RPMI7951 (cell line): Measurements from ENCODE around the gene C1orf115. TPM values are rescaled to one million over a fixed set of nuclear protein-coding genes. Genes with fewer than 3 reads are reported as not detected.
A peak's percentile ranks its signal among the peaks of the same experiment; 100 is the strongest.
"Not testable (repeated sequence)": the region's sequence is repeated elsewhere in the genome, so short reads cannot be mapped to it uniquely, and the experiment has no call there.

Source experiments
- DNase-seq: peaks from one replicate; pipeline ENCODE4 v3.0.0-alpha.2; 2012; ENCODE audit warnings: low read depth
- total RNA-seq: library from RNA; depleted of rRNA; stranded (reverse); fragments of >200 nt; shearing (Covaris generic); gene quantifications from 2 replicates; pipeline ENCODE4 v1.2.3, GENCODE V29; 2014; rRNA removed

The C1orf115 gene
- total RNA-seq, 1 experiment from 2014 or later: 0.72 TPM

DNA sequence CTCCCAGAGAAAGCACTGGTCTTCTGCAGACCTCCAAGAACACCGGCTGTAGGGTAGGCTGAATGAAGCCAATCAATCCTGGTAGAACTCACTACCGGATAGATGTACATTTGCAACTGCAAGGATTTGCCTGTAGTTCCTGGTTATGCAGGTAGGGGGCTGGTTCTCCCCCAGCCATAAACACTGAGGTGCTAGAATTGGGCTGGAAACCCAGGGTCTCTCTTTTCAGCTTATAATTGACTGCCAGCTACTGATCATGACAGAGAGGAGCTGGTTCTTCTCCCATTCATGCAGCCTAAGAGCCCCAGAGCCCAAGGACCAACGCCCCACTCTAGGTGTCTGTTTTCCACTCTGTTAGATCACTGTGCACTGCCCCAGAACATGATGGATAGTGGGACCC is 36.5 kb downstream of the C1orf115 start:
- no peak for DNase-seq

DNA sequence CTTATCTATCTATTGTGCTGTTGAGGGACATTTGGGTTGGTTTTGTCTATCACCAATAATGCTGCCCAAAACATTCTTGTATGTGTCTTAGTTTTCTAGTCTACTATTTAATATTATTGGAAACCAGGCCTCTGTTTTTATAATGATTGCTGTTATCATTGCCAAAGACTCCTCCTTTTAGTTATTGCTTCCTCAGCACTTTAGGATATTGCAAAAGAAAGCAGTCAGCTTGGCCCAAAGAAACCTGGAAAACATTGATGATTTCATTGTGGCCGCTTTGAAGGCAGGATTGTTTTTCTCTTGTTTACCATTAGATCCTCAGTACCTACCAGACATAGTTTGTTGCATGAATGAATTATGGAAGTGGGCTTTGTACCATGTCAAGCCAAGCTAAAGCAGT is 37.4 kb downstream of the C1orf115 start:
- DNase-seq: no peak

DNA sequence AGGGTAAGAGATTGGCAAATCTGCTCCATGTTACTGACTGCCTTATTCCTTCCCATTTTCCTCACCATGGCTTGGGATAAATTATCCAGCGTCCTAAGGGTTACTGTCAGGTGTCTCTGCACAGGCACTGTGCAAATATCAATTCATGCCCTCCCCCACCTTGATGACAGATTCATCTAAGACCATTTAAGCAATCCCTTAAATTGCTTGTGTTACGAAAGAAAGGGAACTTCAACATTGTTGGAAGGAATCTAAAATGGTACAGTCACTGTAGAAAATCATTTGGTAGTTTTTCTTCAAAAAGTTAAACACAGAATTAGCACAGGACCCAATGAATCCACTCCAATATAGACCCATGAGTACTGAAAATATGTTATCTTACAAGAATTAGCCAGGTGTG is 40.3 kb downstream of the C1orf115 start:
- no peak for DNase-seq

DNA sequence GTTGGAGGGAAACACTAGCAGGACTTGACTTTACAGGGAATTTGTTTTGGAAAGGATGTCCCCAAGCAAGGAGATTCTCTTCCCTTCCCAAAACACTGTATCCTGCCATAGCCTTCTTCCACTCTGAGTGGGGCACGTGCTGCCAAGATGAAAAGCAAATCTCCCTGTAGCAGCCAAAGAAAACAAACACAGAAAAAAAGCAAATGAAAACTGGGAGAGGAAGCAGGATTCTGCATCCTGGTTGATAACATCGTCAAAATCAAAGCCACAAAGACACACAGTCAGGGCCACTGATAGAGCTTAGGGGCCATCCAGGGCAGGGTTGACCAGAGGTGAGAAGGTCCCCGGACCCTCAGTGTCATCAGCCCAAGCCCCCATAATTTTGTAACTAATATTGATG is 42.0 kb downstream of the C1orf115 start:
- DNase-seq: peak; percentile 13

DNA sequence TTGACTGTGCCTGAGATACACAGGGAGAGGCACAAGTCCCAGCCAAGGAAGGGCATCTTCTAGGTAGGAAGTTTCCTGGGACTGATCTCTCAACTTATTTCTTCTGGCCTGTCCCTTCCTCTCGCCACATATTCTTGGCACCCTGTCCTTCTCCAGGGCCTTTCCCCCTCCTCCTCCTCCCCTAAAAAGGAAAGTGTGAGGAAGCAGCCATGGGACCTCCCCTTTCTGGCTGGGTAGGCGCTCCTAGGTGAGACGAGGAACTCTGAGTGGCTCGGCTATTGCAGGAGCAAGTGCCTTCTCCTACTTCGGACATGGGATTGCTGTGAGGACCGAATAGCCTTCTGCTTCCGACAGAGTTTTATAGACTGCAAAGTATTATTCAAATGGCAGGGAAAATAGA is 42.5 kb downstream of the C1orf115 start:
- peak; percentile 7 for DNase-seq

DNA sequence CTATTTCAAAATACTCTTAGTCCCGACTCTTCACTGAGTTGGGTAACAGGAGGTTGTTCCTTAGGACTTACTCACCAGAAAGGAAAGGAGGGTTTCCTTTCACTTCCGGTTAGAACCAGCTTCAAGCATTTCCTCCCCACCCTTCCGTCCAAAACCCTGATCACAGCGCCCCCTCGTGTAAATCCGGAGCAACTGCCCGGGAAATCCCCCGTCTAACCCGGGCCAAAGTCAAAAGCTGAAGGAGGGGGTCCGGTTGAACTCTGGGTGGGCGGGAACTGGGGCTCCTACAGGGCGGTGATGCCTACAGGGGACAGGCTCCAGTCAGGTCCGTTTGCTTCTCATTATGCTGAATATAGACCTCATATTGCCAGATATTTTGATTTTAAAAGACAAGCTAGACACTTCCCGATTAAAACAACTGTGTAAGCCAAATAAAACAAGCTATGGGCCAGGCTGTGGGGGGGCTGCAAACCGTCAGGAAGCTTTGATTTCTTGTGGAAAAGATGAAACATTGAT is 43.0 kb downstream of the C1orf115 start:
- peak; percentile 82 for DNase-seq

DNA sequence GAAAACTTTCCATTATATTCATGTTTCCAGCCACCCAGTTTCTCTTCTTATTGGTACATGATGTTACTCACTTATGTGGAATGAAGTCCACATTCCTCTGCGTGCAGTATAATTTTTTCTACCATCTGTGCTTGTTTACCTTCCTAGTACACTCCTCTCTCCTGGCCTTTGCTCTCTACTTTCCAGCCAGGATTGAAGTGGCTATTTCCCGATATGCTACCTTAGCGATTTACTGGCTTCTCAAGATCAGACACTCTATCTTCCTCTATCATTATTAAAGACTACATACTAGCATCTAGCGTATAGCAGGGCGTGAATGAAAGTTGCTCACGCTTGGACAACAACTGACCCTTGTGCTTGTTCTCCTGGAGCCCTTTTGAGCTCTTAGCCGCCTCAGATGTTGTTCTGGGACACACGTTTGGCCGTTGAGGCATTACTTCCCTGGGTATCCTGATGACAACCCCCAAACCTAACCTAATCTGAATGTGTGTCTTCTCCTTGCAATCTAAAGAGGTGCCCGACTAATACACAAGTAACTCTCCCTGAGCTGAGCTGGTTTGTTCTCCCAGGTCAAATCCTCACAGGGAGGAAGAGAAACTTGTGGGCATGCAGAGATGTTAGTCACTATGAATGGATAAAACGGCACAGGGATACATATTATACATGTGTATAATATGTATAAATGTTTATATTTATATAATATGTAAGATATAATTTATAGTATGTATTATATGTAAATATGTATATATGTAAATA is 44.6 kb downstream of the C1orf115 start:
- DNase-seq: peak; percentile 55

DNA sequence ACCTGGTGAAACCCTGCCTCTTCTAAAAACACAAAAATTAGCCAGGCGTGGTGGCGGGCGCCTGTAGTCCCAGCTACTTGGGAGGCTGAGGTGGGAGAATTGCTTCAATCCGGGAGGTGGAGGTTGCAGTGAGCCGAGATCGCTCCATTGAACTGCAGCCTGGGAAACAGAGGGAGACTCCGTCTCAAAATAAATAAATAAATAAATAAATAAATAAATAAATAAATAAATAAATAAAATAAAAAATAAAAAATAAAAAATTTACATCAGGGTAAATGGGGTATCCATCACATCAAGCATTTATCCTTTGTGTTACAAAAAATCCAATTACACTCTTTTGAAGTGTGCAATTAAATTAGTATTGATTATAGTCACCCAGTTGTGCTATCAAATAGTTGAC is 46.1 kb downstream of the C1orf115 start:
- DNase-seq: not testable (repeated sequence)

DNA sequence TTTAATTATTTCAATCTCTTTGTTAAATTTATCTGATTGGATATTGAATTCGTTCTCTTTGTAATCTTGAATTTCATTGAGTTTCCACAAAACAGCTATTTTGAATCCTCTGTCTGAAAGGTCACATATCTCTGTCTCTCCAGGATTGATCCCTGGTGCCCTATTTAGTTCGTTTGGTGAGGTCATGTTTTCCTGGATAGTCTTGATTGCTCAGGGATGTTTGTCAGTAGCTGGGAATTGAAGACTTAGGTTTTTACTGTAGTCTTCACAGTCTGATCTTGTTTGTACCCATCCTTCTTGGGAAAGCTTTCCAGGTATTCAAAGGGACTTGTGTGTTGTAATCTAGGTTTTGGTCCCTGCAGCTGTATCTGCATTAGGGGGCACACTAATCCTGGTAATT is 51.2 kb downstream of the C1orf115 start:
- DNase-seq: no peak

DNA sequence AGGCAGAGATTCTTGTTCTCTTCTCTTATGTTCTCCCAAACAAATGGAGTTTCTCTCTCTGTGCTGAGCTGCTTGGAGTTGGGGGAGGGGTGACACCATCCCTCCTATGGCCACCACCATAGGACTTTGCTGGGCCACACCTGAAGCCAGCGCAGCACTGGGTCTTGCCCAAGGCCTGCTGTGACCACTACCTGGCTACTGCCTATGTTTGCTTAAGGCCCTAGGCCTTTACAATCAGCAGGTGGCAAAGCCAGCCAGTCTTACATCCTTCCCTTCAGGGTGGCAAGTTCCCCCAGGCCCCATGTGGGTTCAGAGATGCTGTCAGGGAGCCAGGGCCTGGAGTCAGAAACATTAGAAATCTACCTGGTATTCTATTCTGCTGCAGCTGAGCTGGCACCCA is 51.7 kb downstream of the C1orf115 start:
- DNase-seq: no peak

DNA sequence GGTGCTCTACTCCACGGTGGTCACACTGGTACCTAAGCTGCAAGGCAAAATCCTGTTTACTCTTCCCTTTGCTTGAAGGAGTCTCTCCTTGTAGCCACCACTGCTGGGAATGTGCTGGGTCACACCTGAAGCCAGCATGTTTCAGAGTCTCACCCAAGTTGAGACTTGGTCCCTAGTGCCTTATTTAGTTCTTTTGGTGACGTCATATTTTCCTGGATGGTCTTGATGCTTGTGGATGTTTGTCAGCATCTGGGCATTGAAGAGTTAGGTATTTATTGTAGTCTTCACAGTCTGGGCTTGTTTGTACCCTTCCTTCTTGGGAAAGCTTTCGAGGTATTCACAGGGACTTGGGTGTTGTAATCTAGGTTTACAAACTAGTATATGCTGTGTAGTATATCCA is 52.4 kb downstream of the C1orf115 start:
- DNase-seq: no peak

DNA sequence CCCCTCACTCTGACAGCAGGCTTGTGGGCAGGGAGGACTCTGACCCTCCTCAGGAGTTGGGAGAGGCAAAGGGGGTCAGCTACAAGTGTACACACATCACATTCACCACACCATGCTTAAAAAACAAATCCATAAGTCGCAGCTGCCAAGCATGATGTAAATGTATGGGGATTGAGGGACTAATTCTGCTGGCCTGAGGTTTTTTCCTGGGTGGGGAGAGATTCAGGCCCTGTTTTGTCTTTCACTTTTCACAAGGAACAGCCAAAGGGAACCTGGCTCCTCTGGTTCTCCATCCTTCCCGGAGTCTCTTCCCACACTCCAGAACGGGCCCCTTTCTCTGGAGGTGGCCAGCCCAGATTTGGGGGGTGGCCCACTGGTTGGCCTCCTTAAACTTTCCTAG is 56.7 kb downstream of the C1orf115 start:
- no peak for DNase-seq

DNA sequence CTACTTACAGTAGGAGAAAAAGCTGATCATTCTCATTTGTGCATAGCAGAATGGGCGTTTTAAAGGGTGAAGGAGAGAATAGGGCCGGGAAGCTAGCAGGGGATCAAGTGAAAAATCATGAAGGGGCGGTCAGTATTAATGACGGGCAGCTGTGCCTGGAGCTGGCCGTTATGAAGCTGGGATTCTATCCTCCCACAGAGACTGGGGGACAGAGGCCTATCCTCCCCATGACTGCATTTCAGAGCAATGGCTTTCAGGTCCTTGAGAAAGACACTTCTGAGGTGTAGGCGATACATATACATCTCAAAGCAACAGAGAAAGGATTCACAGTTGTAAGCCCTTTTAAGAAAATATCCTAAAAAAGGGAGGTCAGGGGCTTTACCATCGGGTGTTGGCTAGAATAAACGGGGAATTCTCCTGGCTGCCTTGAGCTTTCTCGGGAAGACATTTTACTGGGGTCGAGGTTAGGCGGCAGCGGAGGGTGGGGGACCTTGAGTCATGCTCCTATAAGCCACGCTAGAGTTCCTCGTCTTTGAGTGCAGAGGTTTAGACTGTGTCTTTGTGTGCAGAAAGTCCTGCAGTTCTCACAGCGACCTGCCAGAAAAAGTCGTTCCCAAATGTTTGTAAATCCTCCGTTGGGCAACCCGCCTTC is 57.4 kb downstream of the C1orf115 start:
- DNase-seq: no peak

DNA sequence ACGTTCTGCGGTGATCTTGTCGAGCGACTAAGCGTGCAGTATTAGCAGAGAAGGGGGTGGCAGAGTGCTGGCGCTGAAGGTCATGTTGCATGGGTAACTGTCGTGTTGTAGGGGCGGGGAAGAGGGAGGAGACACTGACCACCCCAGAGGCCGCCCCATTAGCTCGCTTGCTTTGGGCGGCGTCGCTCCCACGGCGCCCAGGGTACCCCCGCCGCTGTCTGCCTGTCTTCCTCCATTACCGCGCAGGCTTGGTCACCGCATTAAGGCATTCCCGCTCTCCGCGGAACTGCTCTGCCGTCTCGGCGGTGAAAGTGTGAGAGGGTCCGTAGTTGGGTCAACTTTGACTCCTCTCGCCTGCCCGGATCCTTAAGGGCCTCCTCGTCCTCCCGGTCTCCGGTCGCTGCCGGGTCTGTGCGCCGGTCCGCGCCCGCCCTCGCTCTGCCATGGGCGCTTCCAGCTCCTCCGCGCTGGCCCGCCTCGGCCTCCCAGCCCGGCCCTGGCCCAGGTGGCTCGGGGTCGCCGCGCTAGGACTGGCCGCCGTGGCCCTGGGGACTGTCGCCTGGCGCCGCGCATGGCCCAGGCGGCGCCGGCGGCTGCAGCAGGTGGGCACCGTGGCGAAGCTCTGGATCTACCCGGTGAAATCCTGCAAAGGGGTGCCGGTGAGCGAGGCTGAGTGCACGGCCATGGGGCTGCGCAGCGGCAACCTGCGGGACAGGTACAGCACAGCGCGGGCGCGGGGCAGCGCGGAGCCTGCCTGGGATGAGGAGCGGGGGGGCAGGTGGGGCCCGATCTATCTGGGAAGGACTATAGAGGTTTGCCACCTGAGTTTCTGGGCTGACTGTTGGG is 58.1 kb downstream of the C1orf115 start, which contains the start of gene MTARC2:
MTARC2 (plus strand) TSS at position 234 of the 846 bp plus-strand sequence; CDS start at position 444, 210 bp downstream.
- DNase-seq: peak; percentile 81

Other genes starting within 250 kb of the C1orf115 start
- 3.1 and 3.7 TPM in 2 replicates for gene MARK1, start 162.2 kb upstream of the C1orf115 start, total RNA-seq
- gene MTARC2, start 58.0 kb downstream of the C1orf115 start, total RNA-seq: 1.1 and 2.4 TPM in 2 replicates
- gene MTARC1, start 96.5 kb downstream of the C1orf115 start, total RNA-seq: 0.29 TPM in 1 of 2 replicates, not detected in the other
- gene HLX, start 189.1 kb downstream of the C1orf115 start, total RNA-seq: 5.2 TPM in 2 replicates